HL-60 (cell line): Measurements from ENCODE around the gene ELN.

Source experiments
- POLR2AphosphoS5 ChIP-seq: IDR thresholded peaks from 2 replicates; pipeline ENCODE4 v1.6.1; 2012; ENCODE audit warnings: low read depth
- REST ChIP-seq: IDR thresholded peaks from 2 replicates; pipeline ENCODE4 v1.6.1; 2012; ENCODE audit warnings: low read depth; ENCODE audit not compliant: insufficient replicate concordance
- TF ChIP-seq, protein P1 (sequence below): IDR thresholded peaks from one replicate; pipeline ENCODE4 v1.5.1; 2011; ENCODE audit warnings: low read length, control low read depth, inconsistent platforms; ENCODE audit not compliant: insufficient read depth

GRCh38 chr7:73992101-73992562 lies 35.8 kb upstream of the ELN start:
- TF ChIP-seq REST (no peak), POLR2AphosphoS5 (no peak)
- TF ChIP-seq, protein P1, sequence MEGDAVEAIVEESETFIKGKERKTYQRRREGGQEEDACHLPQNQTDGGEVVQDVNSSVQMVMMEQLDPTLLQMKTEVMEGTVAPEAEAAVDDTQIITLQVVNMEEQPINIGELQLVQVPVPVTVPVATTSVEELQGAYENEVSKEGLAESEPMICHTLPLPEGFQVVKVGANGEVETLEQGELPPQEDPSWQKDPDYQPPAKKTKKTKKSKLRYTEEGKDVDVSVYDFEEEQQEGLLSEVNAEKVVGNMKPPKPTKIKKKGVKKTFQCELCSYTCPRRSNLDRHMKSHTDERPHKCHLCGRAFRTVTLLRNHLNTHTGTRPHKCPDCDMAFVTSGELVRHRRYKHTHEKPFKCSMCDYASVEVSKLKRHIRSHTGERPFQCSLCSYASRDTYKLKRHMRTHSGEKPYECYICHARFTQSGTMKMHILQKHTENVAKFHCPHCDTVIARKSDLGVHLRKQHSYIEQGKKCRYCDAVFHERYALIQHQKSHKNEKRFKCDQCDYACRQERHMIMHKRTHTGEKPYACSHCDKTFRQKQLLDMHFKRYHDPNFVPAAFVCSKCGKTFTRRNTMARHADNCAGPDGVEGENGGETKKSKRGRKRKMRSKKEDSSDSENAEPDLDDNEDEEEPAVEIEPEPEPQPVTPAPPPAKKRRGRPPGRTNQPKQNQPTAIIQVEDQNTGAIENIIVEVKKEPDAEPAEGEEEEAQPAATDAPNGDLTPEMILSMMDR = no peak
